Lower lobe of right lung (tissue), 2 donors: ENCODE results near the gene STK17A. TPM values are rescaled to one million over a fixed set of nuclear protein-coding genes. Genes with fewer than 3 reads are reported as not detected.
A peak's percentile ranks its signal among the peaks of the same experiment; 100 is the strongest.

Experiments
- ATAC-seq, 2 donors: fragments of 200-7000 bp; cut with Tn5 transposase; one replicate each; pipeline ENCODE4 v1.9.1; 2020 to 2022; ENCODE audit warnings: mild to moderate bottlenecking in 2 of 2, moderate library complexity in 2 of 2
- DNase-seq: peaks from one replicate; pipeline ENCODE4 v3.0.0-alpha.2; 2020
- H3K27ac ChIP-seq: fragments of 200-600 bp; one replicate; pipeline ENCODE4 v1.8.0; 2022
- H3K27me3 ChIP-seq: fragments of 200-600 bp; one replicate; pipeline ENCODE4 v1.8.0; 2022; ENCODE audit warnings: low read depth
- H3K36me3 ChIP-seq: fragments of 200-600 bp; one replicate; pipeline ENCODE4 v1.8.0; 2022; ENCODE audit warnings: mild to moderate bottlenecking
- H3K4me1 ChIP-seq: fragments of 200-600 bp; one replicate; pipeline ENCODE4 v1.8.0; 2022
- H3K4me3 ChIP-seq: fragments of 200-600 bp; one replicate; pipeline ENCODE4 v1.8.0; 2022; ENCODE audit warnings: mild to moderate bottlenecking
- H3K9me3 ChIP-seq: fragments of 200-600 bp; one replicate; pipeline ENCODE4 v1.8.0; 2022
- CTCF ChIP-seq: fragments of 200-600 bp; IDR thresholded peaks from one replicate; pipeline ENCODE4 v1.8.0; 2022; ENCODE audit warnings: antibody characterized with exemption, mild to moderate bottlenecking
- intact Hi-C: fragments of 100-400 bp; cut with DNase I; formaldehyde crosslinking; loops from one replicate; pipeline ENCODE4 v1.11.0; 2022
- total RNA-seq: library from RNA; stranded (reverse); fragmentation: NEBNext Ultra II Directional; extraction: Animal tissue kit (Norgen Biotek cat#: 25700); gene quantifications from one replicate; pipeline ENCODE4 v1.2.1, GENCODE V29; 2021
- donor health status: DM: no; HTN: yes; CAD: no; lungs with severe emphysema.

Gene STK17A
- total RNA-seq, 1 donor from 2014 or later = 27.1 TPM

- Histone ChIP-seq H3K27me3 (no peaks in the 10 kb centered on the region), H3K9me3 (no peaks in the 10 kb centered on the region), H3K36me3 (no peaks in the 10 kb centered on the region), H3K27ac (no peak overlapping the region), H3K4me3 (no peak overlapping the region), H3K4me1 (peaks cover 8% of the 10 kb centered on the region)
- no peak for TF ChIP-seq CTCF
- ATAC-seq (no peak), DNase-seq (no peak)
- intact Hi-C loops = no loop called here
Observed at GRCh38 chr7:43550427-43550826, 32.5 kb upstream of the STK17A start.

GRCh38 chr7:43552122-43552521 lies 30.8 kb upstream of the STK17A start:
- no peak for ATAC-seq
- H3K9me3 ChIP-seq = no peaks in the 10 kb centered on the region
- DNase-seq = no peak
- peaks cover 8% of the 10 kb centered on the region for H3K4me1 ChIP-seq
- no peak for TF ChIP-seq CTCF
- intact Hi-C loops = no loop called here
- no peak overlapping the region for H3K27ac ChIP-seq
- no peaks in the 10 kb centered on the region for H3K27me3 ChIP-seq
- no peaks in the 10 kb centered on the region for H3K36me3 ChIP-seq
- no peak overlapping the region for H3K4me3 ChIP-seq

GRCh38 chr7:43553999-43554398 lies 28.9 kb upstream of the STK17A start:
- peak; percentile 67 for DNase-seq

GRCh38 chr7:43554423-43554822 lies 28.5 kb upstream of the STK17A start:
- peaks cover 8% of the 10 kb centered on the region for H3K4me1 ChIP-seq
- DNase-seq (no peak), ATAC-seq (peak; percentile 3 to 47)
- no peak for TF ChIP-seq CTCF
- no peak overlapping the region for H3K4me3 ChIP-seq
- no peaks in the 10 kb centered on the region for H3K36me3 ChIP-seq
- H3K27ac ChIP-seq = peak overlapping the region; percentile 68
- intact Hi-C loops = no loop called here
- H3K27me3 ChIP-seq = no peaks in the 10 kb centered on the region
- no peaks in the 10 kb centered on the region for H3K9me3 ChIP-seq

More at GRCh38 chr7:43553999-43554398, 28.9 kb upstream of the STK17A start:
- peak overlapping the region; percentile 68 for H3K27ac ChIP-seq
- no peaks in the 10 kb centered on the region for H3K36me3 ChIP-seq
- no peak overlapping the region for H3K4me3 ChIP-seq
- H3K9me3 ChIP-seq = no peaks in the 10 kb centered on the region
- H3K27me3 ChIP-seq = no peaks in the 10 kb centered on the region
- peak; percentile 93 to 94 for ATAC-seq
- H3K4me1 ChIP-seq = peaks cover 8% of the 10 kb centered on the region
- intact Hi-C loops = no loop called here
- no peak for TF ChIP-seq CTCF

- Histone ChIP-seq H3K27me3 (no peaks in the 10 kb centered on the region), H3K9me3 (no peaks in the 10 kb centered on the region), H3K36me3 (no peaks in the 10 kb centered on the region), H3K4me3 (no peak overlapping the region), H3K27ac (no peak overlapping the region), H3K4me1 (peaks cover 8% of the 10 kb centered on the region)
- intact Hi-C loops = no loop called here
- TF ChIP-seq CTCF = no peak
- no peak for DNase-seq
- no peak for ATAC-seq
Observed at GRCh38 chr7:43557831-43558495, 24.9 kb upstream of the STK17A start.
